Astrocyte (in vitro differentiated cells and primary cell): ENCODE results near the gene BCOR. TPM values are rescaled to one million over a fixed set of nuclear protein-coding genes. Genes with fewer than 3 reads are reported as not detected.

Experiments
- DNase-seq: peaks from one replicate; pipeline ENCODE4 v3.0.0-alpha.2; 2010; ENCODE audit warnings: low read depth
- FAIRE-seq: peaks from 2 replicates; lab custom pipeline; 2011; peaks lifted over from hg19 to GRCh38; lab: Jason Lieb, UNC
- H2AFZ ChIP-seq: 2 replicates; pipeline ENCODE4 v1.6.0; 2012; ENCODE audit warnings: low read depth, low read length, inconsistent platforms
- H3K27ac ChIP-seq: 2 replicates; pipeline ENCODE4 v1.5.1; 2011; ENCODE audit warnings: low read depth, low read length, inconsistent platforms
- H3K27me3 ChIP-seq: 2 replicates; pipeline ENCODE4 v1.6.0; 2011; ENCODE audit warnings: low read length, inconsistent platforms; ENCODE audit not compliant: insufficient read depth
- H3K36me3 ChIP-seq: 2 replicates; pipeline ENCODE4 v1.5.1; 2011; ENCODE audit warnings: low read length, inconsistent platforms; ENCODE audit not compliant: insufficient read depth
- H3K4me1 ChIP-seq: 2 replicates; pipeline ENCODE4 v1.5.1; 2011; ENCODE audit warnings: low read length, inconsistent platforms; ENCODE audit not compliant: insufficient read depth
- H3K4me2 ChIP-seq: 2 replicates; pipeline ENCODE4 v1.6.0; 2012; ENCODE audit warnings: low read length, inconsistent platforms
- H3K4me3 ChIP-seq: 2 replicates; pipeline ENCODE4 v1.5.1; 2011; ENCODE audit warnings: low read depth, mild to moderate bottlenecking, low read length, inconsistent platforms; ENCODE audit not compliant: insufficient read depth
- H3K79me2 ChIP-seq: 2 replicates; pipeline ENCODE4 v1.6.0; 2012; ENCODE audit warnings: mild to moderate bottlenecking, low read length, inconsistent platforms; ENCODE audit not compliant: insufficient read depth
- H3K9ac ChIP-seq: 2 replicates; pipeline ENCODE4 v1.6.0; 2012; ENCODE audit warnings: mild to moderate bottlenecking, low read length, inconsistent platforms
- H3K9me3 ChIP-seq: 2 replicates; pipeline ENCODE4 v1.5.1; 2012; ENCODE audit warnings: low read depth, mild to moderate bottlenecking, low read length, inconsistent platforms; ENCODE audit not compliant: insufficient read depth
- H4K20me1 ChIP-seq: 2 replicates; pipeline ENCODE4 v1.6.0; 2012; ENCODE audit warnings: low read length, inconsistent platforms; ENCODE audit not compliant: insufficient read depth
- H3K27ac Mint-ChIP-seq: one replicate; pipeline ENCODE4 v1.8.0; 2021; ENCODE audit warnings: mild to moderate bottlenecking, mixed read lengths; ENCODE audit not compliant: unreplicated experiment
- H3K27me3 Mint-ChIP-seq: one replicate; pipeline ENCODE4 v1.8.0; 2021; ENCODE audit warnings: low read depth, mixed read lengths; ENCODE audit not compliant: unreplicated experiment
- H3K36me3 Mint-ChIP-seq: one replicate; pipeline ENCODE4 v1.8.0; 2021; ENCODE audit warnings: low read depth, mixed read lengths; ENCODE audit not compliant: unreplicated experiment
- H3K4me1 Mint-ChIP-seq: one replicate; pipeline ENCODE4 v1.8.0; 2021; ENCODE audit warnings: low read depth, mixed read lengths; ENCODE audit not compliant: unreplicated experiment
- H3K4me3 Mint-ChIP-seq: one replicate; pipeline ENCODE4 v1.8.0; 2021; ENCODE audit warnings: mild to moderate bottlenecking, moderate library complexity, mixed read lengths; ENCODE audit not compliant: unreplicated experiment
- H3K9me3 Mint-ChIP-seq: one replicate; pipeline ENCODE4 v1.8.0; 2021; ENCODE audit warnings: mild to moderate bottlenecking, mixed read lengths; ENCODE audit not compliant: unreplicated experiment
- CTCF ChIP-seq: IDR thresholded peaks from 2 replicates; pipeline ENCODE4 v1.5.1; 2011; ENCODE audit warnings: low read depth, mild to moderate bottlenecking, inconsistent platforms, low read length, moderate library complexity; ENCODE audit not compliant: insufficient read depth
- EZH2 ChIP-seq: IDR thresholded peaks from 2 replicates; pipeline ENCODE4 v1.6.1; 2012; ENCODE audit warnings: mild to moderate bottlenecking, low read length, inconsistent platforms; ENCODE audit not compliant: insufficient read depth
- total RNA-seq: library from RNA; stranded (reverse); gene quantifications from 2 replicates; pipeline ENCODE4 v1.2.1, GENCODE V29; 2021

The BCOR gene
- total RNA-seq, 1 donor from 2014 or later = 9.0 TPM

- no peak overlapping the region for H3K27ac Mint-ChIP-seq
- Histone ChIP-seq H3K4me2 (no peak overlapping the region), H3K79me2 (no peaks in the 10 kb centered on the region), H3K4me1 (peaks cover 14% of the 10 kb centered on the region), H4K20me1 (no peaks in the 10 kb centered on the region), H2AFZ (no peak overlapping the region), H3K9me3 (no peaks in the 10 kb centered on the region), H3K9ac (no peak overlapping the region), H3K36me3 (no peaks in the 10 kb centered on the region), H3K27me3 (no peaks in the 10 kb centered on the region), H3K4me3 (no peak overlapping the region), H3K27ac (no peak overlapping the region)
- DNase-seq (no peak), FAIRE-seq (peak; percentile 47)
- H3K4me3 Mint-ChIP-seq = no peak overlapping the region
- no peaks in the 10 kb centered on the region for H3K9me3 Mint-ChIP-seq
- peaks cover 8% of the 10 kb centered on the region for H3K27me3 Mint-ChIP-seq
- no peaks in the 10 kb centered on the region for H3K36me3 Mint-ChIP-seq
- TF ChIP-seq EZH2 (no peak), CTCF (no peak)
- H3K4me1 Mint-ChIP-seq = peaks cover 3% of the 10 kb centered on the region
Observed at GRCh38 chrX:40127052-40127451, 29.3 kb upstream of the BCOR start.

GRCh38 chrX:40122487-40122886, 24.7 kb upstream of the BCOR start:
- no peak overlapping the region for H3K4me3 ChIP-seq
- H3K4me2 ChIP-seq = no peak overlapping the region
- Mint-ChIP-seq H3K27ac (no peak overlapping the region), H3K4me3 (no peak overlapping the region), H3K9me3 (no peaks in the 10 kb centered on the region), H3K36me3 (no peaks in the 10 kb centered on the region), H3K27me3 (peaks cover 31% of the 10 kb centered on the region), H3K4me1 (no peaks in the 10 kb centered on the region)
- H3K36me3 ChIP-seq = no peaks in the 10 kb centered on the region
- H3K27me3 ChIP-seq = no peaks in the 10 kb centered on the region
- no peaks in the 10 kb centered on the region for H3K79me2 ChIP-seq
- no peak for DNase-seq
- FAIRE-seq = no peak
- H3K4me1 ChIP-seq = no peaks in the 10 kb centered on the region
- TF ChIP-seq CTCF (no peak), EZH2 (no peak)
- H3K9me3 ChIP-seq = no peaks in the 10 kb centered on the region
- H2AFZ ChIP-seq = no peak overlapping the region
- no peaks in the 10 kb centered on the region for H4K20me1 ChIP-seq
- H3K27ac ChIP-seq = no peak overlapping the region
- no peak overlapping the region for H3K9ac ChIP-seq

- Histone ChIP-seq H3K79me2 (no peaks in the 10 kb centered on the region), H2AFZ (no peak overlapping the region), H3K27me3 (no peaks in the 10 kb centered on the region), H3K27ac (no peak overlapping the region), H3K4me3 (no peak overlapping the region), H3K9ac (no peak overlapping the region), H4K20me1 (no peaks in the 10 kb centered on the region), H3K36me3 (no peaks in the 10 kb centered on the region), H3K4me2 (no peak overlapping the region), H3K4me1 (no peaks in the 10 kb centered on the region), H3K9me3 (no peaks in the 10 kb centered on the region)
- Mint-ChIP-seq H3K4me3 (no peak overlapping the region), H3K27ac (no peak overlapping the region), H3K36me3 (no peaks in the 10 kb centered on the region), H3K9me3 (no peaks in the 10 kb centered on the region), H3K4me1 (no peaks in the 10 kb centered on the region), H3K27me3 (peaks cover 27% of the 10 kb centered on the region)
- no peak for TF ChIP-seq CTCF
- TF ChIP-seq EZH2 = no peak
- no peak for DNase-seq
- FAIRE-seq = no peak
Observed at GRCh38 chrX:40121618-40122017, 23.9 kb upstream of the BCOR start.
